Peyer's patch (tissue), 4 donors: Measurements from ENCODE around the gene PHACTR1.

Source experiments
- CTCF ChIP-seq, 6 experiments: fragments of 450-650 bp in 4 of 6; fragments of 200-600 bp in 2 of 6; sonication (generic) in 1 of 6; IDR thresholded peaks; one replicate each; pipeline ENCODE4 v1.5.1; 2017 to 2019; ENCODE audit warnings: antibody characterized with exemption in 6 of 6, mild to moderate bottlenecking in 3 of 6, moderate library complexity in 1 of 6
- POLR2A ChIP-seq, 2 donors: fragments of 450-650 bp; IDR thresholded peaks; one replicate each; pipeline ENCODE4 v1.5.1; 2017; ENCODE audit warnings: antibody characterized with exemption in 2 of 2, mild to moderate bottlenecking in 2 of 2, moderate library complexity in 2 of 2

DNA sequence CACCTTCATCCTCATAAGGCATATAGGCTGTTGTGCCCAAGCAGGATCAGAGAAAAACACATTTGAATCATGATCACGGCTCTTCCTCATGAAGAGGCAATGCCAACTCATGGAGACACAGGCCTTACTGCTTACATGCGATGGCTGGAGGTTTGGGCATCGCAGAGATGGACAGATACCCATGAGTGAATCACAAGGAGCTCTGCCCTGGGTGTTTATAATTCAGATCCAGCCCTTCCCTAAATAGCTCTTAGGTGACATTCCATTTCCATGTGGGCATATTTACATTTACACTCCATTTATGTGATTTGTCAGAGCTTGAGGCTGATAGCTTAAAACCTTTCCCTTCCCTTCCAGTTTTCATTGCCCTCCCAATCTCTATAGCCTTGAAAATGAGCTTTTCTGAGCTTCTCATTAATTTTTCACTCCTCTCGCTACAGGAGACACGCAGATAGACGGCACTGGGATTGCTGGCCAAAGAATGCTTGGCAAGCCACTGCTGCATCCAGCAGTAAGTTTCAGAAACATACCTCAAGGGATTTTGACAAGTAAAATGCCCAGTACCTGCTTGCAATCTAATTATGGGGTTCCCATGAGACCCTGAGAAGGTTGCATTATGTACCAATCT is 362.6 kb downstream of the PHACTR1 start:
- TF ChIP-seq CTCF (IDR thresholded peaks at IDR 0.05) = no peak
- TF ChIP-seq POLR2A (IDR thresholded peaks at IDR 0.05) = no peak
